GM18517 (cell line): ENCODE data around the gene TRIOBP.

Experiments used
- ATAC-seq: cut with Tn5 transposase; IDR thresholded peaks from one replicate; pipeline ENCODE4 v1.9.1; 2021; ENCODE audit warnings: mild to moderate bottlenecking, moderate library complexity; ENCODE audit not compliant: unreplicated experiment

The TRIOBP gene

GRCh38 chr22:37818409-37819104 lies 121.7 kb downstream of the TRIOBP start:
- no peak for ATAC-seq

GRCh38 chr22:37819105-37819433 lies 122.2 kb downstream of the TRIOBP start:
- no peak for ATAC-seq

GRCh38 chr22:37820350-37820749 lies 123.5 kb downstream of the TRIOBP start:
- no peak for ATAC-seq

- ATAC-seq: no peak
Measured at GRCh38 chr22:37822079-37822833, 125.4 kb downstream of the TRIOBP start.

GRCh38 chr22:37823134-37823985 lies 126.5 kb downstream of the TRIOBP start, which contains the start of gene GALR3:
Gene GALR3, plus strand, starts transcription at chr22:37823382. Its CDS starts 25 bp downstream, at chr22:37823407.
- ATAC-seq: no peak

GRCh38 chr22:37824674-37825641 lies 128.1 kb downstream of the TRIOBP start:
- ATAC-seq: no peak
